HepG2 (cell line): ENCODE data around the gene DYNC2H1. TPM values are rescaled to one million over a fixed set of nuclear protein-coding genes. Genes with fewer than 3 reads are reported as not detected.

ENCODE experiments used
- ATAC-seq: fragments of 200-7000 bp; cut with Tn5 transposase; 3 replicates; pipeline ENCODE4 v1.9.1; 2020; ENCODE audit warnings: mild to moderate bottlenecking, moderate library complexity
- BruUV-seq: library from RNA; stranded (reverse); fragments of 400-500 nt; replicated peaks from 2 replicates; lab custom pipeline; 2021; lab: Mats Ljungman, UMichigan
- CTCF ChIA-PET: fragments of 300-600 bp; formaldehyde crosslinking; extraction: SDS; loops from one replicate; lab custom pipeline; 2021; ENCODE audit warnings: low total read pairs, inconsistent platforms, low intra/inter-chr PET ratio; lab: Yijun Ruan, JAX
- POLR2A ChIA-PET: fragments of 350-600 bp; sonication (Branson Sonifier 250); formaldehyde crosslinking; loops from one replicate; lab custom pipeline; 2020; ENCODE audit warnings: antibody characterized with exemption, inconsistent platforms; lab: Yijun Ruan, JAX
- DNase-seq: peaks from one replicate; pipeline ENCODE4 v3.0.0-alpha.2; 2015; ENCODE audit warnings: low spot score
- FAIRE-seq: peaks from 3 replicates; lab custom pipeline; 2011; peaks lifted over from hg19 to GRCh38; lab: Jason Lieb, UNC
- H2AFZ ChIP-seq: one replicate; pipeline ENCODE4 v1.6.1; 2011; ENCODE audit warnings: low read length, inconsistent platforms
- H3K27ac ChIP-seq: fragments of 300-600 bp; 3 replicates; pipeline ENCODE4 v1.8.0; 2011; ENCODE audit warnings: mixed run types, mild to moderate bottlenecking, mixed read lengths, low read length, inconsistent platforms; ENCODE audit not compliant: insufficient read depth; ENCODE audit errors: extremely low read length
- H3K27me3 ChIP-seq, 2 experiments: fragments of 200-600 bp in 1 of 2; 2 replicates in 1 of 2; 3 replicates in 1 of 2; pipeline versions ENCODE4 v1.6.0 to v1.8.0; 2011; ENCODE audit warnings: low read length in 2 of 2, mild to moderate bottlenecking in 2 of 2, moderate library complexity in 2 of 2, inconsistent platforms in 1 of 2; ENCODE audit not compliant: insufficient read depth in 2 of 2, control insufficient read depth in 1 of 2
- H3K36me3 ChIP-seq, 2 experiments: fragments of 200-600 bp in 1 of 2; replicated peaks in 1 of 2; 2 replicates in 1 of 2; 3 replicates in 1 of 2; pipeline versions ENCODE4 v1.5.1 to v1.8.0; 2011; ENCODE audit warnings: low read length in 2 of 2, inconsistent platforms in 1 of 2; ENCODE audit not compliant: insufficient read depth in 2 of 2, control insufficient read depth in 1 of 2
- H3K4me1 ChIP-seq: 2 replicates; pipeline ENCODE4 v1.5.1; 2012; ENCODE audit warnings: low read length, inconsistent platforms; ENCODE audit not compliant: insufficient read depth
- H3K4me2 ChIP-seq: 2 replicates; pipeline ENCODE4 v1.6.0; 2011; ENCODE audit warnings: low read depth, low read length, inconsistent platforms
- H3K4me3 ChIP-seq, 3 experiments: fragments of 200-600 bp in 1 of 3; sonication (generic), shearing (Covaris generic) in 1 of 3; replicated peaks in 1 of 3; 2 replicates each; pipeline ENCODE4 v1.5.1; 2011 to 2016; ENCODE audit warnings: low read length in 3 of 3, inconsistent platforms in 2 of 3, low read depth in 2 of 3, mild to moderate bottlenecking in 2 of 3, control low read depth in 1 of 3, mixed read lengths in 1 of 3; ENCODE audit not compliant: insufficient read depth in 1 of 3
- H3K79me2 ChIP-seq: one replicate; pipeline ENCODE4 v1.6.1; 2011; ENCODE audit warnings: low read length, inconsistent platforms; ENCODE audit not compliant: insufficient read depth
- H3K9ac ChIP-seq: 2 replicates; pipeline ENCODE4 v1.6.0; 2011; ENCODE audit warnings: mild to moderate bottlenecking, low read depth, low read length, inconsistent platforms; ENCODE audit not compliant: insufficient read depth
- H3K9me3 ChIP-seq: 2 replicates; pipeline ENCODE4 v1.5.1; 2012; ENCODE audit warnings: mild to moderate bottlenecking, low read length
- H4K20me1 ChIP-seq: 2 replicates; pipeline ENCODE4 v1.6.0; 2011; ENCODE audit warnings: inconsistent platforms, mild to moderate bottlenecking, low read length, moderate library complexity; ENCODE audit not compliant: insufficient read depth
- CHD4 ChIP-seq: fragments of 200-600 bp; sonication (generic); IDR thresholded peaks from 2 replicates; pipeline ENCODE4 v1.7.0; 2017; ENCODE audit warnings: mild to moderate bottlenecking, low read length, borderline replicate concordance
- NCOR1 ChIP-seq: fragments of 200-600 bp; sonication (generic); IDR thresholded peaks from 2 replicates; pipeline ENCODE4 v1.7.0; 2017; ENCODE audit warnings: antibody characterized with exemption, low read length, borderline replicate concordance
- NFIC ChIP-seq: IDR thresholded peaks from 2 replicates; pipeline ENCODE4 v1.6.1; 2012; ENCODE audit warnings: mild to moderate bottlenecking, low read length, inconsistent platforms
- RBM22 ChIP-seq: fragments of 200-400 bp; formaldehyde crosslinking; optimal IDR thresholded peaks from 2 replicates; pipeline ENCODE3; 2017; ENCODE audit warnings: mild to moderate bottlenecking, low read length, moderate library complexity
- SALL1 ChIP-seq: sonication (generic); formaldehyde crosslinking; IDR thresholded peaks from 2 replicates; pipeline ENCODE4 v1.8.0; 2022; ENCODE audit warnings: mild to moderate bottlenecking, missing genetic modification reagents
- SMARCC2 ChIP-seq: fragments of 450-650 bp; IDR thresholded peaks from 2 replicates; pipeline ENCODE4 v1.6.1; 2017; ENCODE audit warnings: antibody characterized with exemption, mild to moderate bottlenecking
- ZFP41 ChIP-seq: sonication (generic); formaldehyde crosslinking; IDR thresholded peaks from 2 replicates; pipeline ENCODE4 v1.4.0; 2020; ENCODE audit warnings: mild to moderate bottlenecking, missing genetic modification reagents, borderline replicate concordance
- ZNF333 ChIP-seq: sonication (generic); formaldehyde crosslinking; IDR thresholded peaks from 2 replicates; pipeline ENCODE4 v1.4.0; 2020; ENCODE audit warnings: mild to moderate bottlenecking, missing genetic modification reagents, borderline replicate concordance
- ZNF552 ChIP-seq: sonication (generic); formaldehyde crosslinking; IDR thresholded peaks from 2 replicates; pipeline ENCODE4 v1.9.0; 2022; ENCODE audit warnings: missing genetic modification reagents, mild to moderate bottlenecking, borderline replicate concordance
- ZNF674 ChIP-seq: sonication (generic); formaldehyde crosslinking; IDR thresholded peaks from 2 replicates; pipeline ENCODE4 v1.5.0; 2020; ENCODE audit warnings: low read depth, mild to moderate bottlenecking, missing genetic modification reagents
- WGBS: methylation state at CpG from one replicate; pipeline ENCODE4 v1.1.6; 2017; ENCODE audit warnings: low lambda C conversion rate; 5-methylcytosine and 5-hydroxymethylcytosine counted together
- in situ Hi-C: cut with HindIII; loops from 2 replicates; pipeline ENCODE4 v1.10.0; 2017; ENCODE audit warnings: low pct_unique_long_range_greater_than_20kb; ENCODE audit not compliant: extremely low pct_ligation_motif_present
- intact Hi-C: fragments of 100-400 bp; cut with micrococcal nuclease; formaldehyde crosslinking; loops from one replicate; pipeline ENCODE4 v1.10.0; 2022; ENCODE audit not compliant: unreplicated experiment
- polyA plus RNA-seq, 8 experiments: library from polyadenylated mRNA; depleted of rRNA in 3 of 8; stranded (reverse) in 7 of 8; unstranded in 1 of 8; fragments of >200 nt; fragmentation: Illumina TruSeq in 4 of 8; extraction: Trizol in 4 of 8; gene quantifications; 2 replicates each; pipeline versions ENCODE4 v1.2.1 to v1.2.3, GENCODE V29; 2011 to 2016; ENCODE audit warnings: low read depth in 4 of 8, missing spikeins in 1 of 8, mixed read lengths in 1 of 8; ENCODE audit not compliant: insufficient read depth in 1 of 8
- total RNA-seq, 5 experiments: library from RNA; depleted of rRNA; stranded (reverse); fragments of >200 nt; fragmentation: Illumina TruSeq; extraction: Trizol; gene quantifications; 2 replicates each; pipeline ENCODE4 v1.2.3, GENCODE V29; 2016; ENCODE audit warnings: low read depth in 1 of 5
- TF ChIP-seq, protein P1 (sequence below): sonication (generic); formaldehyde crosslinking; IDR thresholded peaks from 2 replicates; pipeline ENCODE4 v1.9.0; 2021; ENCODE audit warnings: mild to moderate bottlenecking, missing genetic modification reagents
- TF ChIP-seq, protein P2 (sequence below), 2 experiments: IDR thresholded peaks; 2 replicates each; pipeline ENCODE4 v1.6.1; 2011 to 2012; ENCODE audit warnings: low read length in 2 of 2, borderline replicate concordance in 1 of 2, low read depth in 1 of 2, mild to moderate bottlenecking in 1 of 2, moderate library complexity in 1 of 2

The DYNC2H1 gene
- total and polyA plus RNA-seq, 2 of the 13 experiments (the other 11 are each of a cell fraction or from before 2014, with no cell fraction given), result 0.49 to 0.66 TPM

DNA sequence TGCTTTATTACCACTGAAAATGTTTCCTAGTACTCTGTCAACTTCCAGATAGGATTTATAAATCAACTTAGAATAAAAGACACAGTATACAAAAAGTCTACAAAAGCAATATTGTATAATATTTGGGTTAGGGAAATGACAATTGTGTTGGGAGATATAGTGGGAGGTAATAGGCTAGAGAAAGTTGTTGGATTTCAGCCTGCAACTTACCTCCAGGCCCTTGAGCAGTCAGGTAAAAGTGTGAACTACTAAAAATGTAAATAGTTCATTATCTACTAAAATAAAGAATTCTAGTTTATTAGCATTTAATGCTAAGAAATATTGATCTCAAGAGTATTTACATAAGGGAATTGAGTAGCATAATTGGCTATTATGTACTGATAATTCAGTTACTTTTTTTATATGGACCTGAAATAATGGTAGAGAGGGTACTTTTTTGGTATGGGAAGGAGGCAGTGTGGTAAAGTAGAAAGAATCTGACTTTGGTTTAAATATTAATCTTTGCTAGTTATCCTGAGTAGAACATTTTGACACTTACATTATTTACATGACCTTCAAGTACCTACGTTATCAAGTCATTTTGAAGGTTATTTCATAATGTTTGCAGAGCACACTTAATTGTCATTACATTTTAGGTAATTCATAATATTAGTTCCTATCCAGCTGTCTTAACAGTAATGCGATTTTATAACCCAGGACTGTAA, 55.0 kb downstream of the DYNC2H1 start (continued):
- TF ChIP-seq RBM22, result no peak

DNA sequence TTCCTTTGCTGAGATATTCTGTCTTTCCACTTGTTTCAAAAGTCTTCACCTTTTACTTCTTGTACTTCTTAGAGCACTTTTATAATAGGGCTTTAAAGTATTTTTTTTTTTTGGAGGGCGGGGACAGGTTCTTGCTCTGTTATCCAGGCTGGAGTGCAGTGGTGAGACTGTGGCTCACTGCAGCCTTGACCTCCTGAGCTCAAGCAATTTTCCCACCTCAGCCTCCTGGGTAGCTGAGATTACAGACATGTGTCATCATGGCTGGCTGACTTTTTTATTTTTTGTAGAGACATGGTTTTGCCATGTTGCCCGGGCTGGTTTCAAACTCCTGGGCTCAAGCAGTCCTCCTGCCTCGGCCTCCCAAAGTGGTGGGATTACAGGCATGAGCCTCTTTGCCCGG, 57.9 kb downstream of the DYNC2H1 start:
- Histone ChIP-seq H3K27me3 (no peaks in the 10 kb centered on the region), H2AFZ (no peak overlapping the region), H3K9ac (no peak overlapping the region), H3K27ac (no peak overlapping the region), H3K36me3 (no peaks in the 10 kb centered on the region), H3K9me3 (no peaks in the 10 kb centered on the region), H3K4me1 (no peaks in the 10 kb centered on the region), H3K79me2 (no peaks in the 10 kb centered on the region), H3K4me2 (no peak overlapping the region), H3K4me3 (no peak overlapping the region), H4K20me1 (no peaks in the 10 kb centered on the region)
- ChIA-PET CTCF (no interaction called here), POLR2A (interaction anchor here (0.7 kb wide), 1 partner anchor 24 kb away, joined by 3 read pairs; no protein-coding TSS in a partner anchor)
- 24% methylated on average over 4 of the region's 4 CpGs for WGBS
- no peak for FAIRE-seq
- ATAC-seq, result peak; percentile 49; the same call in 1 of the 3 replicates
- DNase-seq, result peak; percentile 4
- no TSS peak for BruUV-seq
- in situ Hi-C loops, result no loop called here
- intact Hi-C loops, result no loop called here
- no peak for TF ChIP-seq ZNF674 (CRISPR knock-in tag)
- TF ChIP-seq NFIC, result no peak
- TF ChIP-seq SMARCC2, result no peak
- TF ChIP-seq, protein P1, sequence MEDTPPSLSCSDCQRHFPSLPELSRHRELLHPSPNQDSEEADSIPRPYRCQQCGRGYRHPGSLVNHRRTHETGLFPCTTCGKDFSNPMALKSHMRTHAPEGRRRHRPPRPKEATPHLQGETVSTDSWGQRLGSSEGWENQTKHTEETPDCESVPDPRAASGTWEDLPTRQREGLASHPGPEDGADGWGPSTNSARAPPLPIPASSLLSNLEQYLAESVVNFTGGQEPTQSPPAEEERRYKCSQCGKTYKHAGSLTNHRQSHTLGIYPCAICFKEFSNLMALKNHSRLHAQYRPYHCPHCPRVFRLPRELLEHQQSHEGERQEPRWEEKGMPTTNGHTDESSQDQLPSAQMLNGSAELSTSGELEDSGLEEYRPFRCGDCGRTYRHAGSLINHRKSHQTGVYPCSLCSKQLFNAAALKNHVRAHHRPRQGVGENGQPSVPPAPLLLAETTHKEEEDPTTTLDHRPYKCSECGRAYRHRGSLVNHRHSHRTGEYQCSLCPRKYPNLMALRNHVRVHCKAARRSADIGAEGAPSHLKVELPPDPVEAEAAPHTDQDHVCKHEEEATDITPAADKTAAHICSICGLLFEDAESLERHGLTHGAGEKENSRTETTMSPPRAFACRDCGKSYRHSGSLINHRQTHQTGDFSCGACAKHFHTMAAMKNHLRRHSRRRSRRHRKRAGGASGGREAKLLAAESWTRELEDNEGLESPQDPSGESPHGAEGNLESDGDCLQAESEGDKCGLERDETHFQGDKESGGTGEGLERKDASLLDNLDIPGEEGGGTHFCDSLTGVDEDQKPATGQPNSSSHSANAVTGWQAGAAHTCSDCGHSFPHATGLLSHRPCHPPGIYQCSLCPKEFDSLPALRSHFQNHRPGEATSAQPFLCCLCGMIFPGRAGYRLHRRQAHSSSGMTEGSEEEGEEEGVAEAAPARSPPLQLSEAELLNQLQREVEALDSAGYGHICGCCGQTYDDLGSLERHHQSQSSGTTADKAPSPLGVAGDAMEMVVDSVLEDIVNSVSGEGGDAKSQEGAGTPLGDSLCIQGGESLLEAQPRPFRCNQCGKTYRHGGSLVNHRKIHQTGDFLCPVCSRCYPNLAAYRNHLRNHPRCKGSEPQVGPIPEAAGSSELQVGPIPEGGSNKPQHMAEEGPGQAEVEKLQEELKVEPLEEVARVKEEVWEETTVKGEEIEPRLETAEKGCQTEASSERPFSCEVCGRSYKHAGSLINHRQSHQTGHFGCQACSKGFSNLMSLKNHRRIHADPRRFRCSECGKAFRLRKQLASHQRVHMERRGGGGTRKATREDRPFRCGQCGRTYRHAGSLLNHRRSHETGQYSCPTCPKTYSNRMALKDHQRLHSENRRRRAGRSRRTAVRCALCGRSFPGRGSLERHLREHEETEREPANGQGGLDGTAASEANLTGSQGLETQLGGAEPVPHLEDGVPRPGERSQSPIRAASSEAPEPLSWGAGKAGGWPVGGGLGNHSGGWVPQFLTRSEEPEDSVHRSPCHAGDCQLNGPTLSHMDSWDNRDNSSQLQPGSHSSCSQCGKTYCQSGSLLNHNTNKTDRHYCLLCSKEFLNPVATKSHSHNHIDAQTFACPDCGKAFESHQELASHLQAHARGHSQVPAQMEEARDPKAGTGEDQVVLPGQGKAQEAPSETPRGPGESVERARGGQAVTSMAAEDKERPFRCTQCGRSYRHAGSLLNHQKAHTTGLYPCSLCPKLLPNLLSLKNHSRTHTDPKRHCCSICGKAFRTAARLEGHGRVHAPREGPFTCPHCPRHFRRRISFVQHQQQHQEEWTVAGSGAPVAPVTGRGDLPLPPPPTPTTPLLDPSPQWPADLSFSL (CRISPR knock-in tag), result no peak
- TF ChIP-seq ZFP41 (CRISPR knock-in tag), result no peak
- TF ChIP-seq, protein P2, sequence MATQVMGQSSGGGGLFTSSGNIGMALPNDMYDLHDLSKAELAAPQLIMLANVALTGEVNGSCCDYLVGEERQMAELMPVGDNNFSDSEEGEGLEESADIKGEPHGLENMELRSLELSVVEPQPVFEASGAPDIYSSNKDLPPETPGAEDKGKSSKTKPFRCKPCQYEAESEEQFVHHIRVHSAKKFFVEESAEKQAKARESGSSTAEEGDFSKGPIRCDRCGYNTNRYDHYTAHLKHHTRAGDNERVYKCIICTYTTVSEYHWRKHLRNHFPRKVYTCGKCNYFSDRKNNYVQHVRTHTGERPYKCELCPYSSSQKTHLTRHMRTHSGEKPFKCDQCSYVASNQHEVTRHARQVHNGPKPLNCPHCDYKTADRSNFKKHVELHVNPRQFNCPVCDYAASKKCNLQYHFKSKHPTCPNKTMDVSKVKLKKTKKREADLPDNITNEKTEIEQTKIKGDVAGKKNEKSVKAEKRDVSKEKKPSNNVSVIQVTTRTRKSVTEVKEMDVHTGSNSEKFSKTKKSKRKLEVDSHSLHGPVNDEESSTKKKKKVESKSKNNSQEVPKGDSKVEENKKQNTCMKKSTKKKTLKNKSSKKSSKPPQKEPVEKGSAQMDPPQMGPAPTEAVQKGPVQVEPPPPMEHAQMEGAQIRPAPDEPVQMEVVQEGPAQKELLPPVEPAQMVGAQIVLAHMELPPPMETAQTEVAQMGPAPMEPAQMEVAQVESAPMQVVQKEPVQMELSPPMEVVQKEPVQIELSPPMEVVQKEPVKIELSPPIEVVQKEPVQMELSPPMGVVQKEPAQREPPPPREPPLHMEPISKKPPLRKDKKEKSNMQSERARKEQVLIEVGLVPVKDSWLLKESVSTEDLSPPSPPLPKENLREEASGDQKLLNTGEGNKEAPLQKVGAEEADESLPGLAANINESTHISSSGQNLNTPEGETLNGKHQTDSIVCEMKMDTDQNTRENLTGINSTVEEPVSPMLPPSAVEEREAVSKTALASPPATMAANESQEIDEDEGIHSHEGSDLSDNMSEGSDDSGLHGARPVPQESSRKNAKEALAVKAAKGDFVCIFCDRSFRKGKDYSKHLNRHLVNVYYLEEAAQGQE (IDR thresholded peaks at IDR 0.05; ENCODE audit: borderline replicate concordance in 1 of 2, low read depth in 1 of 2, low read length in 2 of 2), result no peak
- TF ChIP-seq NCOR1, result no peak
- TF ChIP-seq SALL1 (CRISPR knock-in tag), result no peak
- TF ChIP-seq ZNF333 (CRISPR knock-in tag), result no peak
- no peak for TF ChIP-seq ZNF552
- TF ChIP-seq CHD4, result no peak
